Keratinocyte (primary cell): Measurements from ENCODE around the gene TDP1. TPM values are rescaled to one million over a fixed set of nuclear protein-coding genes. Genes with fewer than 3 reads are reported as not detected.

Experiments used
- DNase-seq: peaks from one replicate; pipeline ENCODE4 v3.0.0-alpha.2; 2011; ENCODE audit warnings: low read depth, missing footprints, low spot score
- FAIRE-seq: peaks from 2 replicates; lab custom pipeline; 2011; peaks lifted over from hg19 to GRCh38; lab: Jason Lieb, UNC
- H2AFZ ChIP-seq: 2 replicates; pipeline ENCODE4 v1.6.0; 2012; ENCODE audit warnings: low read length, control low read depth, inconsistent platforms; ENCODE audit not compliant: control insufficient read depth
- H3K27ac ChIP-seq: 2 replicates; pipeline ENCODE4 v1.5.1; 2011; ENCODE audit warnings: low read length; ENCODE audit not compliant: control insufficient read depth, insufficient read depth
- H3K27me3 ChIP-seq: 3 replicates; pipeline ENCODE4 v1.6.0; 2011; ENCODE audit warnings: low read length; ENCODE audit not compliant: control insufficient read depth, insufficient read depth; ENCODE audit errors: extremely low read depth
- H3K36me3 ChIP-seq, 2 experiments: 2 replicates in 1 of 2; 3 replicates in 1 of 2; pipeline ENCODE4 v1.5.1; 2011; ENCODE audit warnings: low read length in 2 of 2, mild to moderate bottlenecking in 1 of 2; ENCODE audit not compliant: control insufficient read depth in 2 of 2, insufficient read depth in 2 of 2; ENCODE audit errors: extremely low read depth in 1 of 2
- H3K4me1 ChIP-seq: 3 replicates; pipeline ENCODE4 v1.5.1; 2011; ENCODE audit warnings: low read length; ENCODE audit not compliant: control insufficient read depth, insufficient read depth; ENCODE audit errors: extremely low read depth
- H3K4me2 ChIP-seq: 3 replicates; pipeline ENCODE4 v1.6.0; 2011; ENCODE audit warnings: low read depth, low read length; ENCODE audit not compliant: control insufficient read depth, insufficient read depth; ENCODE audit errors: extremely low read depth
- H3K4me3 ChIP-seq, 3 experiments: fragments of 200-600 bp in 1 of 3; sonication (generic) in 1 of 3; 2 replicates in 2 of 3; 3 replicates in 1 of 3; pipeline ENCODE4 v1.5.1; 2011 to 2016; ENCODE audit warnings: low read length in 3 of 3, mild to moderate bottlenecking in 3 of 3, control low read depth in 2 of 3, inconsistent platforms in 1 of 3, low read depth in 1 of 3, mixed read lengths in 1 of 3, mixed run types in 1 of 3, moderate library complexity in 1 of 3; ENCODE audit not compliant: control insufficient read depth in 2 of 3, insufficient read depth in 2 of 3; ENCODE audit errors: extremely low read depth in 1 of 3
- H3K79me2 ChIP-seq: 2 replicates; pipeline ENCODE4 v1.6.0; 2012; ENCODE audit warnings: low read length; ENCODE audit not compliant: control insufficient read depth, insufficient read depth
- H3K9ac ChIP-seq: 3 replicates; pipeline ENCODE4 v1.6.0; 2011; ENCODE audit warnings: low read length; ENCODE audit not compliant: control insufficient read depth, insufficient read depth; ENCODE audit errors: extremely low read depth
- H3K9me1 ChIP-seq: 3 replicates; pipeline ENCODE4 v1.6.0; 2011; ENCODE audit warnings: low read length; ENCODE audit not compliant: control insufficient read depth, insufficient read depth; ENCODE audit errors: extremely low read depth
- H3K9me3 ChIP-seq: 2 replicates; pipeline ENCODE4 v1.5.1; 2012; ENCODE audit warnings: low read depth, low read length; ENCODE audit not compliant: control insufficient read depth
- H4K20me1 ChIP-seq: 3 replicates; pipeline ENCODE4 v1.6.0; 2011; ENCODE audit warnings: low read length; ENCODE audit not compliant: control insufficient read depth, insufficient read depth; ENCODE audit errors: extremely low read depth
- CTCF ChIP-seq, 3 experiments: IDR thresholded peaks in 1 of 3; conservative IDR thresholded peaks in 1 of 3; optimal IDR thresholded peaks in 1 of 3; 2 replicates in 2 of 3; 3 replicates in 1 of 3; pipeline versions ENCODE3 to v1.5.1; 2011; ENCODE audit warnings: low read length in 3 of 3, mild to moderate bottlenecking in 3 of 3, moderate library complexity in 2 of 3, control low read depth in 1 of 3, inconsistent platforms in 1 of 3; ENCODE audit not compliant: insufficient read depth in 2 of 3; ENCODE audit errors: extremely low read depth in 1 of 3
- EZH2 ChIP-seq: IDR thresholded peaks from one replicate; pipeline ENCODE4 v1.6.1; 2012; ENCODE audit warnings: inconsistent platforms, mild to moderate bottlenecking, low read length, moderate library complexity
- dilution Hi-C: fragments of 300-500 bp; cut with MboI; formaldehyde crosslinking; loops from one replicate; pipeline ENCODE4 v1.7.0; 2020; ENCODE audit warnings: low sequenced_read_pairs; ENCODE audit not compliant: extremely low pct_ligation_motif_present
- polyA plus RNA-seq, 5 experiments: library from polyadenylated mRNA; depleted of rRNA in 3 of 5; stranded (reverse) in 3 of 5; stranded (forward) in 1 of 5; unstranded in 1 of 5; fragments of >200 nt; gene quantifications; 1 replicate in 1 of 5; 2 replicates in 3 of 5; 3 replicates in 1 of 5; pipeline versions ENCODE4 v1.2.1 to v1.2.3, GENCODE V29; 2011 to 2012; ENCODE audit warnings: missing spikeins in 2 of 5, low read depth in 1 of 5, low replicate concordance in 1 of 5

The TDP1 gene
- polyA plus RNA-seq, 1 donor (not counting 4 experiments of a cell fraction or from before 2014, with no cell fraction given) = 24.9 TPM

GRCh38 chr14:89924268-89924667 is 31.5 kb upstream of the TDP1 start:
- no peak overlapping the region for H3K27ac ChIP-seq
- no peak overlapping the region for H3K4me2 ChIP-seq
- no peaks in the 10 kb centered on the region for H3K9me1 ChIP-seq
- FAIRE-seq = no peak
- DNase-seq = no peak
- dilution Hi-C loops = no loop called here
- no peak overlapping the region for H3K4me3 ChIP-seq
- TF ChIP-seq EZH2 (no peak), CTCF (optimal IDR thresholded peaks at IDR 0.05 in 1 of 3, IDR thresholded peaks at IDR 0.05 in 1 of 3, conservative IDR thresholded peaks at IDR 0.05 in 1 of 3; ENCODE audit: extremely low read depth in 1 of 3, insufficient read depth in 2 of 3, low read length in 3 of 3) (no peak)
- no peaks in the 10 kb centered on the region for H3K36me3 ChIP-seq
- H3K79me2 ChIP-seq = no peaks in the 10 kb centered on the region
- no peak overlapping the region for H2AFZ ChIP-seq
- H3K27me3 ChIP-seq = no peaks in the 10 kb centered on the region
- H3K9ac ChIP-seq = no peak overlapping the region
- no peaks in the 10 kb centered on the region for H3K9me3 ChIP-seq
- H3K4me1 ChIP-seq = peaks cover 15% of the 10 kb centered on the region
- no peaks in the 10 kb centered on the region for H4K20me1 ChIP-seq

- no peak for TF ChIP-seq EZH2
- no peak for TF ChIP-seq CTCF (optimal IDR thresholded peaks at IDR 0.05 in 1 of 3, IDR thresholded peaks at IDR 0.05 in 1 of 3, conservative IDR thresholded peaks at IDR 0.05 in 1 of 3; ENCODE audit: extremely low read depth in 1 of 3, insufficient read depth in 2 of 3, low read length in 3 of 3)
- DNase-seq (no peak), FAIRE-seq (no peak)
- no peaks in the 10 kb centered on the region for H3K27me3 ChIP-seq
- H2AFZ ChIP-seq = no peak overlapping the region
- no peak overlapping the region for H3K4me3 ChIP-seq
- dilution Hi-C loops = no loop called here
- H4K20me1 ChIP-seq = no peaks in the 10 kb centered on the region
- H3K36me3 ChIP-seq = no peaks in the 10 kb centered on the region
- H3K4me2 ChIP-seq = no peak overlapping the region
- H3K9me3 ChIP-seq = no peaks in the 10 kb centered on the region
- no peaks in the 10 kb centered on the region for H3K79me2 ChIP-seq
- no peak overlapping the region for H3K9ac ChIP-seq
- H3K27ac ChIP-seq = no peak overlapping the region
- no peaks in the 10 kb centered on the region for H3K9me1 ChIP-seq
- H3K4me1 ChIP-seq = peaks cover 10% of the 10 kb centered on the region
Measured at GRCh38 chr14:89926694-89927093, 29.0 kb upstream of the TDP1 start.
